ENCODE data around the gene LBX2.

DNA sequence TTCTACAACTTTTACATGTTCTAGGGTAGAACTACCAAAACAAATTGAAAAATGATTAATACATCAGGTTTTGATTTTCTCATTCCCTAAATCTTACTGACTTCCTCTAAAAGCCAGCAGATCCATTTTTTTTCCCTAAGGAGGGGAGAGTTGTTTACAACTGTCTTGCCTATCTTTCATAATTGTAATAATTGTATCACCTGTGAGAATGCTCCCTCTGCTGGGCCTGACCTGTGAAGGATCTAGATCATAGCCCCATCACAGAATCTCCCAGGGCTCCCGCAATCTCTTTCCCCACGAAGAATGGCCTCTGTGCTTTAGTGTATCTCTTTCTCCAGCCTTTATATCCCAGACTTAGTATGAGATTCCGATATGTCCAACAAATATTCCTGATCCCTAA lies 45.2 kb upstream of the LBX2 start:
- TF ChIP-seq, protein P1, sequence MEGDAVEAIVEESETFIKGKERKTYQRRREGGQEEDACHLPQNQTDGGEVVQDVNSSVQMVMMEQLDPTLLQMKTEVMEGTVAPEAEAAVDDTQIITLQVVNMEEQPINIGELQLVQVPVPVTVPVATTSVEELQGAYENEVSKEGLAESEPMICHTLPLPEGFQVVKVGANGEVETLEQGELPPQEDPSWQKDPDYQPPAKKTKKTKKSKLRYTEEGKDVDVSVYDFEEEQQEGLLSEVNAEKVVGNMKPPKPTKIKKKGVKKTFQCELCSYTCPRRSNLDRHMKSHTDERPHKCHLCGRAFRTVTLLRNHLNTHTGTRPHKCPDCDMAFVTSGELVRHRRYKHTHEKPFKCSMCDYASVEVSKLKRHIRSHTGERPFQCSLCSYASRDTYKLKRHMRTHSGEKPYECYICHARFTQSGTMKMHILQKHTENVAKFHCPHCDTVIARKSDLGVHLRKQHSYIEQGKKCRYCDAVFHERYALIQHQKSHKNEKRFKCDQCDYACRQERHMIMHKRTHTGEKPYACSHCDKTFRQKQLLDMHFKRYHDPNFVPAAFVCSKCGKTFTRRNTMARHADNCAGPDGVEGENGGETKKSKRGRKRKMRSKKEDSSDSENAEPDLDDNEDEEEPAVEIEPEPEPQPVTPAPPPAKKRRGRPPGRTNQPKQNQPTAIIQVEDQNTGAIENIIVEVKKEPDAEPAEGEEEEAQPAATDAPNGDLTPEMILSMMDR (conservative IDR thresholded peaks at IDR 0.05; ENCODE audit: low read depth in 2 of 2) = peak in 1 of 2 experiments; percentile 19; a peak in 2 of 4 replicates
- TF ChIP-seq EZH2 (IDR thresholded peaks at IDR 0.05; ENCODE audit: low read depth, unreplicated experiment) (no peak), POLR2AphosphoS5 (IDR thresholded peaks at IDR 0.05; ENCODE audit: low read depth) (no peak)
- TF ChIP-seq, protein P2, sequence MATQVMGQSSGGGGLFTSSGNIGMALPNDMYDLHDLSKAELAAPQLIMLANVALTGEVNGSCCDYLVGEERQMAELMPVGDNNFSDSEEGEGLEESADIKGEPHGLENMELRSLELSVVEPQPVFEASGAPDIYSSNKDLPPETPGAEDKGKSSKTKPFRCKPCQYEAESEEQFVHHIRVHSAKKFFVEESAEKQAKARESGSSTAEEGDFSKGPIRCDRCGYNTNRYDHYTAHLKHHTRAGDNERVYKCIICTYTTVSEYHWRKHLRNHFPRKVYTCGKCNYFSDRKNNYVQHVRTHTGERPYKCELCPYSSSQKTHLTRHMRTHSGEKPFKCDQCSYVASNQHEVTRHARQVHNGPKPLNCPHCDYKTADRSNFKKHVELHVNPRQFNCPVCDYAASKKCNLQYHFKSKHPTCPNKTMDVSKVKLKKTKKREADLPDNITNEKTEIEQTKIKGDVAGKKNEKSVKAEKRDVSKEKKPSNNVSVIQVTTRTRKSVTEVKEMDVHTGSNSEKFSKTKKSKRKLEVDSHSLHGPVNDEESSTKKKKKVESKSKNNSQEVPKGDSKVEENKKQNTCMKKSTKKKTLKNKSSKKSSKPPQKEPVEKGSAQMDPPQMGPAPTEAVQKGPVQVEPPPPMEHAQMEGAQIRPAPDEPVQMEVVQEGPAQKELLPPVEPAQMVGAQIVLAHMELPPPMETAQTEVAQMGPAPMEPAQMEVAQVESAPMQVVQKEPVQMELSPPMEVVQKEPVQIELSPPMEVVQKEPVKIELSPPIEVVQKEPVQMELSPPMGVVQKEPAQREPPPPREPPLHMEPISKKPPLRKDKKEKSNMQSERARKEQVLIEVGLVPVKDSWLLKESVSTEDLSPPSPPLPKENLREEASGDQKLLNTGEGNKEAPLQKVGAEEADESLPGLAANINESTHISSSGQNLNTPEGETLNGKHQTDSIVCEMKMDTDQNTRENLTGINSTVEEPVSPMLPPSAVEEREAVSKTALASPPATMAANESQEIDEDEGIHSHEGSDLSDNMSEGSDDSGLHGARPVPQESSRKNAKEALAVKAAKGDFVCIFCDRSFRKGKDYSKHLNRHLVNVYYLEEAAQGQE (IDR thresholded peaks at IDR 0.05; ENCODE audit: unreplicated experiment) = no peak
